Fibroblast of the aortic adventitia (primary cell): Measurements from ENCODE around the gene LDAF1. TPM values are rescaled to one million over a fixed set of nuclear protein-coding genes. Genes with fewer than 3 reads are reported as not detected.
A peak's percentile ranks its signal among the peaks of the same experiment; 100 is the strongest.
"Not testable (repeated sequence)": the region's sequence is repeated elsewhere in the genome, so short reads cannot be mapped to it uniquely, and the experiment has no call there.

ENCODE experiments used
- DNase-seq: peaks from one replicate; pipeline ENCODE4 v3.0.0-alpha.2; 2010; ENCODE audit warnings: low read depth
- H3K4me3 ChIP-seq: 2 replicates; pipeline ENCODE4 v1.5.1; 2011; ENCODE audit warnings: low read depth, mild to moderate bottlenecking, control low read depth, low read length, moderate library complexity
- total RNA-seq: library from RNA; depleted of rRNA; stranded (reverse); fragments of >200 nt; gene quantifications from 2 replicates; pipeline ENCODE4 v1.2.3, GENCODE V29; 2012; ENCODE audit warnings: low replicate concordance
- TF ChIP-seq, protein P1 (sequence below): IDR thresholded peaks from 2 replicates; pipeline ENCODE4 v1.5.1; 2011; ENCODE audit warnings: mild to moderate bottlenecking, low read length, control low read depth, inconsistent platforms; ENCODE audit not compliant: insufficient read depth

The LDAF1 gene
- total RNA-seq, result 73.6 and 83.0 TPM in 2 replicates

DNA sequence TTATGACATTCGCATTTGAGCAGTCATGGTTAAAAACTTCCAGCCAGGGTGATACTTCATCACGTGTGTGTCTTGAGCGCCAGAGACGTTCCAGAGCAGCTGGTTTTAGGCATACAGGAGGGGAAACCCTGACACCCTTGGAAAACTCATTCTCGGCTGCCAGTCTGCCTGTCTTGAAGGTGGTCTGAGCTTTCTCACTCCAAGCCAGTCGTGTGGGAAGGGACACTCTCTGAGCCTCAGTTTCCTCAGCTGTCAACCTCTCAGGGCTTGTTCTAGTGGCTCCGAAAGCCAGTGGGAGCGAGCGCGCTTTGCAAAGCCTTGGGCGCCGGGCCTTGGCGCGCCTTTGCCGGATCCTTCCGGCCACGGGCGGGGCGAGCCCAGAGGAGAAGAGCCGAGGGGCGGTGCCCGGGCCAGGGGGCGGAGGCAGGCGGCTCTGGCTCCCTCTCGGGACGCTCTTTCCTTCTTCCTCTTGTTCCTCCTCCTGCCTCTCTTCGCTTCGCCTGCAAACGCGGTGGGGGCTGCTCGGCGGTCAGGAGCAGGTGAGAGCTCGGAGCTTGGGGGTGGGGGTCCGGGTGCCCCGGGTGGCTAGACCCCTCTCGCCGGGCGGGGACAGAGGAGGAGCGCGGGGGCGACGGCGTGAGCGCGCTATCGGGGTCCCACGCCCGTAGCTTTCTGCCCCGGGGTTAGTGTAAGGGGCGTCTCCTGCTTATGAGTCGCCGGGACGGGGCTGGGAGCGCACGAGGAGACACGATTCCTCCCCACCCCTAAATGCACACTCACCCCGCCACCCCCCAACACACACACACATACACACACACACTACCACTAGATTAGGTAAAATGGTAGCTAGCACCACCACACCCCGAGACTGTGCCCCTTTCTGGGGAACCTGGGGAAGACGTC is at the start of gene LDAF1:
Gene LDAF1 (plus strand): TSS at position 467 of the 903 bp plus-strand sequence. CDS start 2,509 bp downstream, outside the sequence.
- DNase-seq, result peak; percentile 70
- peak within 1 kb of the TSS; percentile 79 for H3K4me3 ChIP-seq
- TF ChIP-seq, protein P1, sequence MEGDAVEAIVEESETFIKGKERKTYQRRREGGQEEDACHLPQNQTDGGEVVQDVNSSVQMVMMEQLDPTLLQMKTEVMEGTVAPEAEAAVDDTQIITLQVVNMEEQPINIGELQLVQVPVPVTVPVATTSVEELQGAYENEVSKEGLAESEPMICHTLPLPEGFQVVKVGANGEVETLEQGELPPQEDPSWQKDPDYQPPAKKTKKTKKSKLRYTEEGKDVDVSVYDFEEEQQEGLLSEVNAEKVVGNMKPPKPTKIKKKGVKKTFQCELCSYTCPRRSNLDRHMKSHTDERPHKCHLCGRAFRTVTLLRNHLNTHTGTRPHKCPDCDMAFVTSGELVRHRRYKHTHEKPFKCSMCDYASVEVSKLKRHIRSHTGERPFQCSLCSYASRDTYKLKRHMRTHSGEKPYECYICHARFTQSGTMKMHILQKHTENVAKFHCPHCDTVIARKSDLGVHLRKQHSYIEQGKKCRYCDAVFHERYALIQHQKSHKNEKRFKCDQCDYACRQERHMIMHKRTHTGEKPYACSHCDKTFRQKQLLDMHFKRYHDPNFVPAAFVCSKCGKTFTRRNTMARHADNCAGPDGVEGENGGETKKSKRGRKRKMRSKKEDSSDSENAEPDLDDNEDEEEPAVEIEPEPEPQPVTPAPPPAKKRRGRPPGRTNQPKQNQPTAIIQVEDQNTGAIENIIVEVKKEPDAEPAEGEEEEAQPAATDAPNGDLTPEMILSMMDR, result no peak

DNA sequence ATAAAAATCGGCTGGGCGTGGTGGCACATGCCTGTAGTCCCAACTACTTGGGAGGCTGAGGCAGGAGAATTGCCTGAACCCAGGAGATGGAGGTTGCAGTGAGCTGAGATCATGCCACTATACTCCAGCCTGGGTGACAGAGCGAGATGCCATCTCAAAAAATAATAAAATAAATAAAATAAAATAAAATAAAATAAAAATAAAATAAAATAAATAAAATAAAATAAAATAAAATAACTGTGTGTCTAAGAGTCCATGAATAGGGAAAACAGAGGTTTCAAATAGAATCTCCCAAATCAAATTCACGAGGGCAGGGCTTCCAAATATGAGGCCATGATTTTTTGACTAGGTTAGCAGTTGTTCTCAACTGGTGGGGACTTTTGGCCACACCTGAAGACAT is 42.9 kb upstream of the LDAF1 start:
- DNase-seq, H3K4me3 ChIP-seq: not testable (repeated sequence)

DNA sequence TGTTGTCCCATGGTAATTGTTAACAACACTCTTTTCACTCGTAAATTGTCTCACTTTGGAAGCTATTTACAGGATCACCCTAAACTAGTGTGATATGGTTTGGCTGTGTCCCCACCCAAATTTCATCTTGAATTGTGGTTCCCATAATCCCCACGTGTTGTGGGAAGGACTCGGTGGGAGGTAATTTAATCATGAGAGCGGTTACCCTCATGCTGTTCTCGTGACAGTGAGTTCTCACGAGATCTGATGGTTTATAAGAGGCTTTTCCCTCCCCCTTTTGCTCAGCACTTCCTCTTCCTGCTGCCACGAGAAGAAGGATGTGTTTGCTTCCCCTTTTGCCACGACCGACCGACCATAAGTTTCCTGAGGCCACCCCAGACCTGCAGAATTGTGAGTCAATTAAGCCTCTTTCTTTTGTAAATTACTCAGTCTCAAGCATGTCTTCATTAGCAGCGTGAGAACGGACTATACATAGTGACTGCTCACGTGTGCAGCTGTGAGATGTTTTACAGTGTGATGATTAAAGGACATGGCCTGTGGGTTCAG is 42.3 kb upstream of the LDAF1 start:
- TF ChIP-seq, protein P1, result no peak
- no peak overlapping the region for H3K4me3 ChIP-seq
- DNase-seq, result no peak

DNA sequence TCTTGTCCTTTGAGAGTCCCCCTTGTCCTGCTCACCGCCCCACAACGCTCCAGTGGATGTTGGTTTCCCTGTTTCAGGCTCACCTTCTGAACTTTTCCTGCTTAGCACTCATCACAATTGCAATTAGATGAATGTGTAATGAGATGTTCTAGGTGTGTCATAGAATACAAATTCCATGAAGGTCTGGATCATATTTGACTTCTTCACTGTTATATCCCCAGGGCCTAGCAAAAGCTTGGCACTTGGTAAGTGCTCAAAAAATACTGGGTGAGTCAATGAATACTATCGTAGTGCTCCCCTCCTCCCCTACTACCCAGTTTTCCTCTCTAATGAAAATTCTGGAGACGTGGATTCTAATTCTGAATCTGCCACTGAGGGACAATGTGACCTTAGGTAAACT is 40.9 kb upstream of the LDAF1 start:
- TF ChIP-seq, protein P1, result no peak
- DNase-seq, result no peak
- no peak overlapping the region for H3K4me3 ChIP-seq

DNA sequence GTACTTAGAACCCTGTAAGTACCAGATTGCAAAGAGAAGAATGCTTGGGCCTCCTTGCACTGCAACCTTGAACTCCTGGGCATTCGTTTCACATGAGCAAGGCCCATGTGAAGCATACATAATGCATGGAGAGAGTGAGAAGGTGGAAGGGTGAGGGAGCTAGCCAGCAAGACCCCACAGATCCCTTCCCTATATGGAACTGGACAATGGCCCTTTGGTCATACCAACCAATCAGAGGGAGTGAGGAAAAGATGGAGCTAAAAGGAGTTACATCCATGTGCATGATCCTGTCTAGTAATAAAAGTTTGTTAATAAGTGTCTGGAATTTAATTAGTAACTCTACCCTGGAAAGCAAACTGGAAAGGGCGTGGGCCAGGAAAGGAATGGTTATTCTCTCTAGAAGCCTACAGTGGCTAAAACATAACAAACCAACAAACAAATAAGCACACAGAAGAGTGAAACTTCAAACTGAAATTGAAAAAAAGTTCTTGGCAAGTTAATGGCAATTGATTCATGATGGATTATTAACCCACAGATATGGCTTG is 37.4 kb upstream of the LDAF1 start:
- DNase-seq, result no peak
- no peak overlapping the region for H3K4me3 ChIP-seq
- TF ChIP-seq, protein P1, result no peak

DNA sequence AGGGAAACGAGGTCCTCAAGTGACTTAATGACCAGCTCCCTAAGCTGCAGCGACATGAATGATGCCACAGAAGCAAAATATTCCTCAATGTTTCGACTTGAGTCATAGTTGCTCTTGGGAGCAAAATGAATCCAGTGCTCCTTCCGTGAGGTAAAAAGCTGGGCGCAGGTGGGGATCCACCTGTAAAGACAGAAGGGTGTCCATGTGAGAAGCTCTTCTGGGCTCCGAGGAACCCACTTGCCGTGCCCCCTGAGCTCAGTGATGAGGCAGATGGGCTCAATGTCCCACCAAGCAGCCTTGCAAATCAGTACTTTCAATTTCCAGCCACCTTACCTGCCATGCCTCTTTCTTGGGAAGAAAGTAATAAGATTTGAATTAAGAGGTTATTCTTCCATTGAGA is 33.3 kb upstream of the LDAF1 start:
- TF ChIP-seq, protein P1, result no peak
- no peak for DNase-seq
- no peak overlapping the region for H3K4me3 ChIP-seq

DNA sequence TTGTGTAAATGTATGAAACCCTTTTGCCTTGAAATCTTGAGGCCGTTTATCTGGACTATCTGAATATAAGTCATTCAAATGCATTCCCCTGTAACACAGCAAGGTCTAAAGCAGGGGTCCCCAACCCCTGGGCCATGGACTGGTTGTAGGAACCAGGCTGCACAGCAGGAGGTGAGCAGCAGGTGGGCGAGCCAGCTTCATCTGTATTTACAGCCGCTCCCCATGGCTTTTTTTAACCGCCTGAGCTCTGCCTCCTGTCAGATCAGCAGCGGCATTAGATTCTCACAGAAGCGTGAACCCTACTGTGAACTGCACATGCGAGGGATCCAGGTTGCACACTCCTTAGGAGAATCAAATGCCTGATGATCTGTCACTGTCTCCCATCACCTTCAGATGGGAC is 32.0 kb upstream of the LDAF1 start:
- TF ChIP-seq, protein P1, result no peak
- no peak overlapping the region for H3K4me3 ChIP-seq

More for the DNA sequence above, 32.0 kb upstream of the LDAF1 start:
- DNase-seq, result no peak
